NCI-H524 treated with DMSO at 0.1 percent for 48 hours (cell line): Measurements from ENCODE around the gene SLC25A13.

Source experiments
- DNase-seq: peaks from one replicate; lab custom pipeline; 2025; lab: John Stamatoyannopoulos, UW

SLC25A13 gene

GRCh38 chr7:96203786-96204185, 118.1 kb downstream of the SLC25A13 start:
- DNase-seq = no peak

DNA sequence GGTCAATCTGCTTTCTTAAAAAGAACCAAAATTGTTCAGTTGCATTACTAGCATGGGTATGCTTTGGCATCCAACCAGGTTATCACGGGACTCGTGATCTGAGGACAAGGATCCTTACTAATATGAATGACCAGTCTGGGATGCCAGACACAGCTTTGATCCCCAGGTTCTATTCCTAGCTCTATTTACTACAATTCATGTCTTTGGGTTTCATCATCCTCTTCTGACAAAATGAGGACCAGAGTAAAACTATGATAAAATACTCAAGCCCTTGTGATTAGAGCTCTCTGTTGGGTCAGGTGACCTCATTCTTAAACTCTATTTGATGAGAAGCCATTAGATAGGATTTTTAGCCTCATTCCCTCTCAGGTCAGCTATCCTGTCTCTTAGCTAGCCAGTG, 119.8 kb downstream of the SLC25A13 start:
- no peak for DNase-seq

GRCh38 chr7:96200740-96201139, 121.2 kb downstream of the SLC25A13 start:
- DNase-seq = no peak

GRCh38 chr7:96199421-96199820, 122.5 kb downstream of the SLC25A13 start:
- no peak for DNase-seq

- no peak for DNase-seq
Measured at GRCh38 chr7:96198047-96198636, 123.8 kb downstream of the SLC25A13 start.

- DNase-seq = no peak
Measured at GRCh38 chr7:96196676-96197075, 125.2 kb downstream of the SLC25A13 start.

- DNase-seq = no peak
Measured at GRCh38 chr7:96189129-96189820, 132.6 kb downstream of the SLC25A13 start.

DNA sequence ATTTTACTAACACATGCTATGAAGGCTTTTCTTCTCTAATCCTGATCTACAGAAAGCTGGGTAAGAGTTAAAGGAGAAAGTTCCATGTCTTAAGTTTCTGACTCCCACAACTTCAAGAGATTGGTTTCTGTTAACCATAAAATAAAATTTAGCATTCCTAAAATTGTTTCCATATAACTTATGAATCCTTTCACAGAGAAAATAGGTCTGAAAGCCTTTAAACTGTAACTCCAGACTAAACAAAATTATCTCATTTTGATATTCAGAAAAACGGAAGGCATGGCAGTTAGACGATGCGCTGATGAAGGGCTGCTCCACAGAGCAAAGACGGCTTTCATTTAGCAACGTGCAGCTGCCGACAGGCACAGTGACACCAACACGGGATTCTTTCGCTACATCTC, 133.3 kb downstream of the SLC25A13 start:
- DNase-seq = no peak

DNA sequence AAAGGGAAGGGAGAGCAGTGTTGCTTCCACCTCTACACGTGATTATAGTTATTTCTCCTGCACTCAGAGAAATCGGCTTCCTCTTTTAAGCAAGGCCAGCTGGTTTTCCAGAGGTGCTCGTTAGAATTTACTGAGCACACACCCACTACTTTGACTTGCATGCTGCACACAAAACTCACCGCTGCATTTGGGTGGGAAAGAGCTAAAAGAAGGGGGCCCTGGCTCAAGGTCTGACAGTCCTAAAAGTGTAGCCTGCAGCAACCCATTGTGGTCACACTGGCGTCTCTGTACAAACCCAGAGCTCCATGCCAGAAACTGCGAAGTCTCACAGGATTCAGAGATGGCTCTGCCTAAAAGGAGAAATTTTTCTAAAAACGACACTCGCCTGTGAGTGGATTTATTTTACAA, 133.7 kb downstream of the SLC25A13 start:
- no peak for DNase-seq

DNA sequence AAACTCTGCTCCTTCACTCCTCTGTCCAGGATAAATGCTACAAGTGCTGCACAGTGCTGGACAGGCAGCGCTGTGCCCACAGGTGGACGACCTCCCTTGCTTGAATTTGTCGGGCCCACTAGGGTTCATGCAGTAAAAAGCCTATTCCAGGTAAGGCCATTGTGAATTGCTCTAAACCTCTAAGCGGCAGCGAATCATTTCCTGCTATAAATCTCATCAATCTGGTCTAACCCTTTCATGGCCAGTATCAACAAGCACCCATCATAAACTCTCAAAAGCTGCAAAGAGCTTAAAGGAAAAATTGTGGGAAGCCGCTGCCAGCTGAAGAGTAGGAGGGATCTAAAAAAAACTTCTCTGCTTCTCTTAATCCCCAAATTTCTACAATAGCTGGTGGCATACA, 134.2 kb downstream of the SLC25A13 start:
- DNase-seq = no peak

- DNase-seq = no peak
Measured at GRCh38 chr7:96184783-96185182, 137.1 kb downstream of the SLC25A13 start.

DNA sequence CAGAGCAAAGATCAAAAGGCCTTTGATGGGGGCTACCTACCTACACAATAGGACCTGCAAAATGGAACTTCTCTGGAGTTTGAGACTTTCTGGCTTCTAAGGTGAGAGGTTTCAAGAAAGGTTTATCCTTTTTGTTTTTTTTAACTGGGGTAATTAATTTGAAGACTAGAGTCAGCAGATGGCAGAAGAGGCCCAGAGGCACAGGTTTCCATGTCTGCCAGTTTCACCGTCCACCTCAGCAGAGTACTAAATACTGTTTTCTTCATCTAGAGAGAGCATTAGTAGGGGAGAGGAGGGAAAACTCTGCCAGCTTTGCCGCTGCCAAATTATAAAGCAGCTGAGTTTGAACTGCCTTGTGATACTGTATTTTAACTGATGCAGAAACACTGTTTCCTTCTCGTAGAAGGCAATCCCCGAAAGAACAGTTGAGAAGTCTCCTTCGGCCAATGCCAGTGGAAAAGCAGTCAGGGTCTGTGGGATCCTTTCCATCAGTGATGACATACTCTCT, 138.7 kb downstream of the SLC25A13 start:
- DNase-seq = no peak

DNA sequence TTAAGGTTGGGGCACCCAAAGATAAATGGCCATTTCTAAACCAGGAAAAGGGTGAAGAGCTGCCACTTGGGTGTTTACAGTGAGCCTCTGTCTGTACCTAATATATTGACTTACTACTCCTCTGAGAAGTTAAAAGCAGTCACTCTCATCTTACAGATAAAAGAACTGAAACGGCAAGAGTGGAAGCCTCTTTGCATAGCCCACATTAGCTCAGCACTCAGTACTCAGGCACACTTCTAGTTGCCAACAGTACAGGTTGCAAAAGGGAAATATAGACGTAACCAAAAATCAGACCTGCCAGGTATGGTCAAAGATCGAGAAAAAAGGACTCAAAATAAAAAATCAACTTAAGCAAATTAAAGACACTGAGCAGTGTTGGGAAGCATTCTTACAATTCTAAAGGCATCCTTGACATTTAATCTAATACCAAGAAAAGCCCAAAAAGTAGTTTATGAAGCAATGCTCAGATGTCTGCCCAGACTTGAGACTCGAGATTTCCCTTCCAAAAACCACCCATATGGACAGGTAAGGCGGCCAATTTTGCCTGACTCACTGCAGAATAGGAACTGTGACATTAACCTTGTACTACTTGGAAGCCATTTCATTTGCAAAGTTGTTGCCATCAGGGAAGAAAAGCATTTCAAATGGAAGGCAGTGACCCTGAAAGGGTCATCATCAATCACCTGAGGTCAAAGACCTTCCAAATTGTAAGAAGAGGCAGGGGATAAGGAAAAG, 139.3 kb downstream of the SLC25A13 start:
- DNase-seq = no peak

- DNase-seq = no peak
Measured at GRCh38 chr7:96181174-96181573, 140.7 kb downstream of the SLC25A13 start.

- DNase-seq = no peak
Measured at GRCh38 chr7:96179837-96180236, 142.1 kb downstream of the SLC25A13 start.

GRCh38 chr7:96179341-96179740, 142.6 kb downstream of the SLC25A13 start:
- DNase-seq = no peak

- no peak for DNase-seq
Measured at GRCh38 chr7:96178581-96178980, 143.3 kb downstream of the SLC25A13 start.

- no peak for DNase-seq
Measured at GRCh38 chr7:96177353-96177752, 144.5 kb downstream of the SLC25A13 start.

- DNase-seq = no peak
Measured at GRCh38 chr7:96174812-96175211, 147.1 kb downstream of the SLC25A13 start.

GRCh38 chr7:96173781-96174180, 148.1 kb downstream of the SLC25A13 start:
- no peak for DNase-seq

GRCh38 chr7:96169439-96169838, 152.5 kb downstream of the SLC25A13 start:
- no peak for DNase-seq

- no peak for DNase-seq
Measured at GRCh38 chr7:96167424-96167823, 154.5 kb downstream of the SLC25A13 start.

DNA sequence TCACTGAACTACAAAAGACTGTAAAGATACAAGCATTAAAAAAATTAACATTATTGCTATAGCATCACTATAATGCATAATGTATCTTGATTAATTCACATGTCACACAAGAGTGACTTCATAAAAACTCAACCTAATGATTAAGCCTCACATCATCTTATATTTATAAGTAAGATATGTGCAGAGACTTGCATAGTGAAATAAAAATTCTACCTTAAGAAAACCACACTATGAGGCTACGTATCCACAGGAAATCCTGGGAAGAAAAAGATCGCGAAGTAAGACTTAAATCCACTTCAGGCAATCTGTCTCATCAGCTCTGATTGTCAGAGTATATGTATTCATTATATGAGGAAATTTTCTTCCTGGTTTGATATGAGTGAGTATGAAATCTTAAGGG, 160.0 kb downstream of the SLC25A13 start:
- DNase-seq = no peak
